NCI-H748 treated with DMSO at 0.1 percent for 48 hours (cell line): ENCODE results near the gene ATPAF2.

ENCODE experiments used
- DNase-seq: peaks from one replicate; lab custom pipeline; 2025; lab: John Stamatoyannopoulos, UW

Gene ATPAF2

DNA sequence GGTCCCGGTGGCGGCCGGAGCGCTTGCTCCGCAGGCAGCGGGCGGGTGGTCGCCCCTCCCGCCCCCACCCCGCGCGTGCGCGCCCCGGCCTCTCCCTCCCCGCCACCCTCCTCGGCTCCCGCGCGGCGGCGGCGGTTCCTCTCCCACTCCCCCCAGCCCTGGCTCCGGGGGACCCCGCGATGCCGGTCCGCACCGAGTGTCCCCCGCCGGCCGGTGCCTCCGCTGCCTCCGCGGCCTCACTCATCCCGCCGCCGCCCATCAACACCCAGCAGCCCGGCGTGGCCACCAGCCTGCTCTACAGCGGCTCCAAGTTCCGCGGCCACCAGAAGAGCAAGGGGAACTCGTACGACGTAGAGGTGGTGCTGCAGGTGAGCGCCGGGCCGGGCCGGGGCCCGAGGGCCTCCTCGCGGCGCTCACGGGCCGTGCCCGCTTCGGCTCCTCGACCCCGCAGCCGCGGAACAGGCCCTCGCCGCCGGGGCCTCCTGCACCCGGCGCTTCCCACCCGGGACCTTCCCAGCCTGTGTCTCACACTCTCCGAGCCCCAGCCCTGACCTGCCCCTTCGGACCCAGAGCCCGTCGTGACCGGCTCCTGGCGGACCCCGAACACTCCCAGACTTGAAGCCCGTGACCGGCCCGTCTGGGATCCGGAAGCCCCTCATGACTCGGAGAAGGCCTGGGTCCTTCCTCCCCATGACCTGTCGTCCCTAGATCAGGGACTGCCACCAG lies 730 bp upstream of the ATPAF2 start:
- DNase-seq, result no peak

DNA sequence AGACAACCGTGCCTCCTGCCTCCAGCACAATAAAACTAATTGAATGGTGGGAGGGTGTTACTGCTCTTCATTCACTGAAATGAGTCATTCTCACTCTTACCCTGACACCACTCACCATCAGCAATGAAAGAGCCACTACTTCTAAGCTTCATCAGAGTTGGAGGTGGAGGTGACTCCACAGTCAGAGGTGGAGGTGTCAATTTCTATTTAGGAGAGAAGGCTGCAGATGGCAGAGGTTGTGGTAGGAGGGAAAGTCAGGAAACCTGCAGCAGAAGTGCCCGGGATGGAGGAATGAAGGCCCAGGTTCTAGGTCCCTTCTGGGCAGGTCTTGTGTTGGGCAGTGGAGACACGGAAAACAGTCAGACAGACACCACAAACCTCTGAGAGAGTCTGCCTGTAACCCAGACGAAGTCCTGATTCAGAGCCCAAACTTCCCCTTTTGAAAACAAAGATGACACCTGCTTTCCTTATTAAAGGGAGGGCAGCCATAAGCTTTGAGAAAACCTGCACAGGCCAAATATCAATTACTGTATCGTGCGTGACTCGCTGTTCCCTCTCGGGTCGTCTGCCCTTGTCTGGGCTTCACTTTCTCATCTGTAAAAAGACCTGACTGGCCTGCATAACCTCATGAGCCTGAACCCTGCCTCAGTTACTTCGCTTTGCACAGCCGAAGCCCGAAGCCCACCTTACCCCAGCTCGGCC lies 668 bp downstream of the ATPAF2 start:
- no peak for DNase-seq

DNA sequence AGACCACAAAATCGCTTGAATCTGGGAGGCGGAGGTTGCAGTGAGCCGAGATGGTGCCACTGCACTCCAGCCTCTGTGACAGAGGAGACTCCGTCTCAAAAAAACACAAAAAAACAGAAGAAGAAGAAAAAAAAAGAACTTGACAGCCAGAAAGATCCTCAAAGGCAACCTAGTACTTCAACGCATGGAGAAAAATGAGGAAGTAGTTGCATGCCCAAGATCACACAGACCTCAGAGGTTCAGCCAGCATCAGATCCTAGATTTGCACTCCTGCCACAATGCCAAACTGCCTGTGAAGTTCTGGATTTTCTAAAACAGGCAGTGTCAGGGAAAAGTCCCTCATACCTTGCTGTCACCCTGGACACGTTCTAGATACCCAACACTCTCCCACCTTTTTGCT lies 1.5 kb downstream of the ATPAF2 start:
- no peak for DNase-seq

DNA sequence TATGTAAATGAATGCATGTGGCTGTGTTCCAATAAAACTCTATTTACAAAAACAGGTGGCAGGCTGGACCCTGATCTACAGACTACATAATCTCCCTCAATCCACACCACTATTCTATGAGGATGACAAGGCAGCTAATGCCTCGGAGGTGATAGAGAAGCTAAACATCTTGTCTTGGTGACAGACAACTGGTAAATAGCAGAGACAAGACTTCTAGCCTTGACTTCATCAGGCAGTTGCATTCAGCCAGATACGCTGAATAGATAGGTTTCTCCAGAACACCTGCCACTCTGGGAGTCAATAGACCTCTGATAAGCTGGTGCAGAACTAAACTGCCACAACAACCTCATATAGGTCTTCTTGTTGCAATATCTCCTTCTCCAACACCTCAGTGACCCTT lies 3.3 kb downstream of the ATPAF2 start:
- no peak for DNase-seq

DNA sequence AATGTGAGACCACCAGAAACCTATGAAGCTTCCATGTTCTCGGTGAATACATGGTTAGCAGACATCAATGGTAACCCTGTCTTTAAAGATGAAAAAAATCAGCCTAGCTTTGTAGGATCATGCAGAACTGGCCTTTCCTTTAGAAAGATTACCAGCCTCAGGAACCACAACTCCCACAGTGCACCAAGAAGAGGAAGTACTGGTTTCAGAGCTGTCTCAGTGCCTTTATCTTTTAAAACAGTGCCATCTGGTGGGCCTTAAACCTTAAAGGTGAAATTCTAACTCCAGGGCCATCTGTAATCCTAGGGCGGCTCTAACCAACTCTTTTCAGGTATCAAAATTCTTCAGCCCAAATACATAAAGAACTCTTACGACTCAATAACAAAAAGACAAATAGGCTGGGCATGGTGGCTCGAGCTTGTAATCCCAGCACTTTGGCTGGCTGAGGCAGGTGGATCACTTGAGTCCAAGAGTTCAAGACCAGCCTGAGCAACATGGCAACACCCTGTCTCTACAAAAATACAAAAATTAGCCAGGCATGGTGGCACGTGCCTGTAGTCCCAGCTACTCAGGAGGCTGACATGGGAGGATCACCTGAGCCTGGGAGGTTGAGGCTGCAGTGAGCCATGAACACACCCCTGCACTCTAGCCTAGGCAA lies 5.4 kb downstream of the ATPAF2 start:
- peak; percentile 89 for DNase-seq

DNA sequence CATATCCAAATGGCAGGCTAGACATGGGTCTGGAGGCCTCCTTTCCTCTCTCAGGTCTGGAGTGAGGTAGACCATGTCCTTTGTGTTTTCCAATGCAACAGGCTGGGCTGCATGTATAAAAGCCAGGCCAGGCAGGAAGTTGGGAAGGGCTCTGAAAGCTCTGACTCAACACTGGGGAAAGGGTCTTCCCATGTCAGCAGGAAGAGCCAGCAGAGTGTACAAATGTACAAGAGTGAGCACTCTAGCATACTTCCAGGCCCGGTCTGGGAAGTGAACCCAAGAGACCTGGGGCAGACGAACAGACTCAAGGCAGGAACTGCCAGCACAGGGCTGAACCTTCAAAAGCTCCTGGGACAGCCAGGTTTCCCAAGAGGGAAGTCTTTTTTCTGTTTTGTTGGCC lies 7.0 kb downstream of the ATPAF2 start:
- no peak for DNase-seq

DNA sequence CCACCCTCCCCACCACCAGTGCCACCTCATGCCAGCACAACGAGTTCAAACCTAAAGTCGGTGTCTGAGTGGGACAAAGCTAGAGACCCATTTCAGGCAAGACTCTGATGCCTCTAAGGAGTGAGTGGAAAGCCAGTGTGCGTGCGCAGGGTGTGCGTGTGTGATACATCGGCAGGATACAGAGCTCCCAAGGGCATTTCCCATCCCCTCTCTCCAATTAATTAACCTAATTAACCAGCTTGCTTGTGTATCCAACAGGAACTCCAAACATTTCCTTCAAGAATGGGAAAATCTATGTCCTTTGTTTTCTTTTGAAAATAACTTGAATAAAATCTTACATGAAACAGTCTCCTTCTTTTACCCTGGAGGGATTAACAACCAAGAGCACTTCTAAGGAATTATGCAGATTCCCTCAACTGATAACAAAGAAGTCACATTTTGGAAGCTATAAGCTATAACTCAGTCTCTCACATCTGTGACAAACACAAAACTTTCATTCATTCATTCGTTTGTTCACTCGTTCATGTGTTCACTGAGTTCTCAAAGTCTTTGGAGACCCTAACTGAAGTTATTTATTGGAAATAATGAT lies 9.9 kb downstream of the ATPAF2 start:
- DNase-seq, result peak; percentile 63

DNA sequence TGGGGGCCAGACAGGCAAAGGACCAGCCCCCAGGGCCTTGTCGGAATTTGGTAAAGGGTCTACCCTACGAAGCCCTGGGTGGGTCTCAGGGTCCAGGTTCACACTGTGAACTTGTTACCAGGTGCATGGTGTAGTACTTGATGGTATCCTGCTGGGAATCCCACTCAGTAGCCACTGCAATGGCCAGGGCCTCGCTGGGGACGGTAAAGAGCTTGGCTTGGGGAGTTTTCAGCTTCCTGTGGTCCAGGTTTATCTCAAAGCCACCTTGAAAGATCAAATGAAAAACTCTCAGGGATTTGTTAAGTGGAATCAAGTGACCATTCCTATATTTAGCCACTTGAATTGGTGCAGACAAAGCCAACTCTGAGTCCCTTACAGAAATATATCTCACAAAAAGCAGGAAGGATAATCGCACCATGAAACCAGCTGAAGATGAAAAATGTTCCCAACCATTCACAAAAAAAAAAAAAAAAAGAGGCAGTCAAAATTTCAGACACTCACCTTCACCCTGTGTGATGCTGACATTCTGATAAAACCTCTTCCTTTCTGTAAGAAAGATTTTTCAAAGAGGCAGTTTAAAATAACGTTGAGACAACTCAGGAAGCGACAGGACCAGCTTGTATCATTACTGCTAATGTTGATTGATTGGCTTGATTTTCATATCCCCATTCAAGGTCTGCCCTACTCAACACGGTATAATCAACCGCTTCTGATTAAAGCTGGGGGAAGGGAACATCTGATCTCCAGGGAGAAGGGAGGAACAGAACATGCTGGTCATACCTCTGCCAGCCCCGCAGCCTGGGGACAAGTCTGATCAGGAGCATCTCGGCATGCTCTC lies 10.6 kb downstream of the ATPAF2 start:
- peak; percentile 92 for DNase-seq

DNA sequence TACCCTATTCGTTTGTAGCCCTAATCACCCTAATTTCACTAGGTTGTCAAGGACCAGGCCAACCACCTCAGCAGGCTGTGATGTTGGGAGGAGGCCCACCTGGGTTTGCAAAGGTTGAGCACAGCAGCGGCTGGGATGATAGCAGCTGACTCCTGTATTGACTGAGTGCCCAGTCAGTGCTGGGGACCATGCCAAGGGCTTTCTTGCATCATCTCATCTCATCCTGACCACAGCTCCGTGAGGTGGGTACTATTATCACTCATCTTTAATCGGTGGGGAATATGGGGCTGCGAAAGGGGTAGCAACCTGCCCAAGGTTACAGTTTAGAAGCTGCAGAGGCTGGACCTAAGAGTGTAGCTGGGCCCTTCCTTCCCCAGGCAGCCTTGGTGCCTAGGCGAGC lies 11.7 kb downstream of the ATPAF2 start:
- DNase-seq, result peak; percentile 87

DNA sequence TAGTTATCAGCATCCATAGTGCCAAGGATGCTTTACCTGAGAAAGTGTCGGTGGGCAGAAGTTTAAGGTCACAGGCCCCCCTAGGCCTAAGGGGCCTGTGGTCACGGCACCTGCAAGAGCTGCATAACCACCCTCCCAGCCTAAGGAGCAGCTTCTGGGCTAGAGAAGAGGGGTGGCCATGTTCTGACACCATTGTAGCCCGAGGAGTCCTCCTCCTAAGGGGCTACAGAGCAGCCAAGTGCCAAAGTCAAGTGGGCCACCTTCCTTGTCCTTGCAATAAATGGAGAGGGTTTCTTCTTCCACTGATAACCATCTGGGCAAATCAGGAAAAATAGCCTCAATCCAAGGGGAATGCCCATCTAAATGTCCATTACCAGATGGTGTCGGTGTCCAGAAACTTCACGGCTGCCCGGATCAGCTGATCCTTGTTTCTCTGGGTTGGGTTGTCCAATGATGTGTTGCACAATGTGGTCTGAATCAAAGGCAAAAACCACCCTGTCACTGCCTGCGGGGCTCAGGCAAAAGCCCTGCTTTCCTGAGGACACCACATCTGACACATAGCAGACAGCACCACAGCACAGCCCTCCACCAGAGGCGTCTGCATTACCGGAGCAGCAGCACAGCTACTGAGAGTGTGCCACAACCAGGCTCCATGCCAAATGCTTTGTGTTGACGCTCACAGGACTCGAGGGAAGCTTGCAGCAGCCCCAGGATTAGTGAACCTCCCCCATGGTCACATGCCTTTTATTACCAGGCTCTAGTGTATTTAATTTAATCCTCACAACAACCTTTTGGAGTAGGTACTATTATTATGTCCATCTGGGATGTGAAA lies 12.8 kb downstream of the ATPAF2 start:
- DNase-seq, result no peak

DNA sequence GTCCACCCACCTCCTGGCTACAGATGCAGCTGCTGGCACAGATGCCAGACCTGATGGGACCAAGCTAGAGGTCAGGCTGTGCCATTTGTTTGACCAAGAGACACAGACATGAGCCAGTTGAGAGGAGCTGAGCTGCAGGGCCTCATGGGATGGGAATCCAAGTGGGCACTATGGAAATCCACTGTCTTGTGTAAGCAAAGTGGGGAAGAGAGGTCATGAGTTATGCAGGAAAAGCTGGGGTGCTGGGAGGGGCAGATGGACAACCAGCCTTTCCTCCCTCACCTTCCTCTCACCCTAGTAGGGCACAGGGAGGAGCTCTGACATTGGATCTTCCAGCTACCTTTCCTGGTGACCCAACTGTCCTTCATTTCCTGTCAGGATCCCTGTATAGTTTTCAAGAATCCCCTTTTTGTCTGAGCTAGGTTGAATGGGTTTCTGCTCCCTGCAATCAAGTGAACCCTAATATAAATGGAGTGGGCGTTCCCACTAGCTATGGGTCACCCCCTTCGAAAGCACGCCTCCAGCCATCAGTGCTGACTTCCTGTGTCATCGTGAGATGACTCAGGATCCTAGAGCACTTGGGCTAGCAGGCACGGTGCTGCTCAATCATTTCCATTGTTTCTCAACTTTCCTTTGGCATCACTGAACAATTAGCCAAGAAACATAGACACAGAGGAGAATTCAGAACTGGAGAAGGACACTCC lies 13.6 kb downstream of the ATPAF2 start:
- DNase-seq, result no peak

DNA sequence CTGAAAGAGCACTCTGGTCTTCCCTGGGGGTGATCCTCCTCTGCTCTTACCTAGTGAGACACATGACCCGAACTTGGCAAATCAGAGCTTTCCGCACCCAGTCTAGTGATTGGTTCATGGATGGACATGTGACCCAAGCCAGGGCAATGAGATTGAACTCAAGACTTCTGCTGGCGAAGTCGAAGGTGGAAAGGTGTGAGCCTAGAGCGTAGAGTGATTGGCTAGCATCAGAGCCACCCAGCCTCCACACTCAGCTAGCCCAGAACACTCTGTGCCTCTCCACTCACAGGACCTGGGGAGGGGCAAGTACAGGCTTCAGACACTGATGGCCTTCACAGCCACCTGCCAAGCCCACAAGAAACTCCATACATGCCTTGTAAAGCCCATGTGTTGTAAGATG lies 17.6 kb downstream of the ATPAF2 start:
- no peak for DNase-seq

DNA sequence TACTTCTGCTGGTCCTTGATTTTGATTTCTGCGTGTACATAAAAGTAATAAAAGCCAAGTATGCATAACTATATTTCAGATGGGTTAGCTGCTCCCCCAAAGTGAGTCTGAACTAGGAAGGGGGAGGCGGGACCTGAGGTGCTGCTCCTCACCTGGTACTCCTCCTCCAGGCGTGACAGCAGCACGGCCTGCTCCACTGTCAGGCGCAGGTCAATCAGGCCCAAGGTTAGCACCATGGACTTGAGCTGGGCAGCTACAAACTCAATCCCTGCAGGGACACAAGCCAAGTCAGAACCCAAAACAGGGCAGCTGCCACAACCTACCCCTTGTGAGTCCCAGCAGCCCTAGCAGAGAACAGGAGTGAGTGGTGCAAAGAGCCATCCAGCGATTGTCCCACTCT lies 18.0 kb downstream of the ATPAF2 start:
- no peak for DNase-seq

DNA sequence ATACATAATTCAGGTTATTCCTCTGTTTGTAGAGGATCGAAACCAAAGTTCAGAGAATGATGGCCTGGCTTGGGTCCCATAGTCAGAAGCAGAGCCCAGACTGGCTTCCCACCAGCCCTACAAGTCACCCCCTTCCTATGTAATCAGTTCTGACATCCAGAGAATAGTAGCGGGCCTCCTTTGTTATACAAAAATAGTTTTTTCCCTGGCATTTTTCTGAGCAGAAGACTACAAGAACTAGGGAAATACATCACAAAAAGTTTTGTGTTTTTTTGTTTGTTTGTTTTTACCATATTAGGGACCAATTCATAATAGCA lies 19.2 kb downstream of the ATPAF2 start:
- DNase-seq, result no peak

DNA sequence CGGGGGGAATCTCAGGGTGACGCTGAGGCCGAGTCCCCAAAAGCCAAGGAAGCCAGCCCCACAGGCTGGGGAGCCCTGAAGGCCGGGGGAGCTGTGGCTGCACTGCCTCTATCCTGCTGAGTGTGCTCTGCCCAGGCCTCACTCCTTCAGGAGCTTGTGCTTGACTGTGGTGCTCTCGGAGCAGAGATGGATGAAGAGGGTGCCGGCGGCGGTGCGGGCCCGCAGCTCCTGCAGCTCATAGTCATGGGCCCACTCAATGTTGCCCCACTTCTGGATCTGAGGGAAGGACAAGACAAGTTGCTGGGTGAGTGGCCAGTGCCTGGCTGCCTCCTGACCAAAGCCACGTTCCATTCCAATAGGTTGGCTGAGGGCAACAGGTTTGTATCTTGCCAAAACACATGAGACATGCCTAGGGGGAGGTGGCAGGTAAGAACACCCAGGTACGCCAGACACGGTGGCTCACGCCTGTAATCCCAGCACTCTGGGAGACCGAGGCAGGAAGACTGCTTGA lies 20.5 kb downstream of the ATPAF2 start:
- no peak for DNase-seq

DNA sequence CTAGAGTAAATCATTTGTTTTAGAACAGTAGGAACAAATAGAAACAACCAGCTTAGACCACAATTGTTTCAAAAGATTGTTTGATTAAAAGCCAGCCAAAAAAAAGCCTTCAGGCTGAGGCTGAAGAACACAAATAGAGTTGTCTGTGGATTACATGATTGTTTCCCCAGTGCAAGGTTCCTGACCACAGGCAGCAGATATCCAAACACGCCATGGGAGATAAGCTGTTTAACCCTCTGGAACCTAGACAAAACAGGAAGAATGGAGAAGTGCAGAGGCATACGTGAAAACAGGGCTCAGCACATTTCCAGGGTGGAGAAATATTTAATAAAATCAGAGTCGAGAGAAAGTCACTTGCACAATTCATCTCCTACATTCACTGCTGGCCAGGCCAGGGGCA lies 21.0 kb downstream of the ATPAF2 start:
- DNase-seq, result no peak

DNA sequence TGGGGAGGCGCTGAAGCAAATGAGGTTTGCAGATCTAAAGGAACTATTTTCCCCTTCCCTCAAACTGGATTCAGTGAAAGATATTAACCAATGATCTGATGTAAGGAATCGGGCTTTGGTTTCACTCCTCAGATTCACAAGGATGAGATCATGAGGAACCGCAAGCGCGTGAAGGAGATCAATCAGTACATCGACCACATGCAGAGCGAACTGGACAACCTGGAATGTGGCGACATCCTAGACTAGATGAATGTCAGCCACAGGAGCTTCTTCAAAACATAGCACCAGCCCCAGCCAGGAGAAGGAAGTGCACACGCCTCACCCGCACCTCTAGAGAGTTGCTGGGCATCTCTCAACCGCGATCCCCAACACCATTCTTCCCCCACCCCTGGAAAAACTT lies 22.5 kb downstream of the ATPAF2 start:
- DNase-seq, result no peak

DNA sequence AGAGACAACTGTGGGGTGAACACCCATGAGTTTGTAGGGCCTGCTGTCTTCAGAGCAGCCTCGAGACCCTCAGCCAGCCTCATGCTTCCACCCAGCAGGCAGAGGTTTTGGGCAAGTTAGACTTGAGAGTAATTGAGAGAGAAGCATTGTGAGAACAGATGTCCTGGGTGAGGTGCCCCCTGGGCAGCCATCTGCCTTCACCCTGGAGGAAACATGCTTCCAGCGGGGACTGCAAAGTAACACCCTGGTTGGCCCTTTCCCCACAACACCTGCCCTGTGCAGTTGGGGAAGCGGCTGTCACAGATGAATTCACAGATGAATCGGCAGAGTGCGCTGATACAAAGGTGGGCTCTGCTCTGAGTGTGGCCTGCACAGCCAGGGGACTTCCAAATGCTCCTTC lies 23.4 kb downstream of the ATPAF2 start:
- no peak for DNase-seq

DNA sequence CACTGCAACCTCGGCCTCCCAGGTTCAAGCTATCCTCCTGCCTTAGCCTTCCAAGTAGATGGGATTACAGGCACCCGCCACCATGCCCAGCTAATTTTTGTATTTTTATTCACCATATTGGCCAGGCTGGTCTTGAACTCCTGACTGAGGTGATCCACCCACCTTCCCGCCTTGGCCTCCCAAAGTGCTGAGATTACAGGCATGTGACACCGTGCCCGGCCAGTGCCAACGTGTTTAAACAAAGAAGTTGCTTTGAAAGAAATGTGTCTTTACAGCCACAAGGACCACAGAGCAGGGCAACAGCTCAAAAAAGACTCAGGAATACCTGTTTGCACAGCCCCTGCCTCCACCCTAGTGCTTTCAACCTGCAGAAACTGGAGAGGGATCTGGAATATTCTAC lies 25.0 kb downstream of the ATPAF2 start:
- no peak for DNase-seq

DNA sequence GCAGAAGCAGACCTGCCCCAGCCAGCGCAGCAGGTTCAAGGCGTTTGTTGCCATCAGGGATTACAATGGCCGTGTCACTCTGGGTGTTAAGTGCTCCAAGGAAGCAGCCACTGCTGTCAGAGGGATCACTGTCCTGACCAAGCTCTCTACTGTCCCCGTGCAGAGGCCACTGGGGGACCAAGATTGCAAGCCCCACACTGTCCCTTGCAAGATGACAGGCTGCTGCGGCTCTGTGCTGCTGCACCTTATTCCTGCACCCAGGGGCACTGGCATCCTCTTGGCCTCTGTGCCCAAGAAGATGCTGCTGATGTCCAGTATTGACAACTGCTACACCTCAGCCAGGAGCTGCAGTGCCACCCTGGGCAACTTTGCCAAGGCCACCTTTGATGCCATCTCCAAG lies 27.7 kb downstream of the ATPAF2 start:
- no peak for DNase-seq
